GM13976 (cell line): Measurements from ENCODE around the gene TM7SF2.
A peak's percentile ranks its signal among the peaks of the same experiment; 100 is the strongest.

ENCODE experiments used
- DNase-seq: peaks from one replicate; pipeline ENCODE4 v3.0.0; 2012; ENCODE audit warnings: low spot score
- in situ Hi-C: fragments of 300-500 bp; cut with MboI; formaldehyde crosslinking; loops from one replicate; pipeline ENCODE4 v1.12.0; 2022; ENCODE audit warnings: low sequenced_read_pairs, mixed read lengths, inconsistent platforms; ENCODE audit not compliant: unreplicated experiment
- TF ChIP-seq, protein P1 (sequence below): IDR thresholded peaks from 2 replicates; pipeline ENCODE4 v1.5.1; 2012; ENCODE audit warnings: borderline replicate concordance, mild to moderate bottlenecking; ENCODE audit not compliant: insufficient read depth; ENCODE audit errors: extremely low read depth, missing control alignments, control extremely low read depth

The TM7SF2 gene

DNA sequence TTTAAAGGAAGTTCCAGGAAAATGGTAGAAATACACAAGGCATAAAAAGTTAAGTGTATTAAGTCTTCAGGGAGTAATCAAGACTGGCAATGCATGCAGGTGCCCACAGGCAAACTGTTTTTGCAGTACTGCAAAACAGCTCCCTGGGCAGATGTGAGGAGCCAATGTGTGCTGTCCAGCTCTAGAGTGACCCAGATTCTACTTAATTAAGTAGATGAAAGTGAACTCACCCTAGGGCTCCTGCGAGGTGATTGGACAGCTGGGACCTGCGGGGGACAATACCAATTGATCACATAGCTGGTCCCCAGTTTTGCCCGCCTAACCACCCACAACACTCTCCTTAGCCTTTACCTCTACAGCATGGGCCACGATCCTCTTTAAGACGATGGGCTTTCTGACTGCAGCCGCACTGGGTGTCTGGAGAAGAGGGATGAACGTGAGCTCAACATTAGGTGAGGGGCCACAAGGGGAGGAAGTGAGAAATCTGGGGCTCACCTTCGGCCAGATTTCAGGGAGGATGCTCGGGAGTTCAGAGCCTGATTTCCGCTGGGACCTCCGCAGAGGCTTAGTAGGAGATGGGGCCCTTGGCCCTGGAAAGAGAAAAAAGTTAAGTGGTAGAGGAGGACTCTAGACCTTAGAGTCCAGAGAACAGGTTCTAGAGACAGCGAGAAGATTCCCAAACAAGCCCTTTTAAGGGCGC is 28.4 kb upstream of the TM7SF2 start:
- peak; percentile 8 for DNase-seq
- in situ Hi-C loops, result no loop called here
- TF ChIP-seq, protein P1, sequence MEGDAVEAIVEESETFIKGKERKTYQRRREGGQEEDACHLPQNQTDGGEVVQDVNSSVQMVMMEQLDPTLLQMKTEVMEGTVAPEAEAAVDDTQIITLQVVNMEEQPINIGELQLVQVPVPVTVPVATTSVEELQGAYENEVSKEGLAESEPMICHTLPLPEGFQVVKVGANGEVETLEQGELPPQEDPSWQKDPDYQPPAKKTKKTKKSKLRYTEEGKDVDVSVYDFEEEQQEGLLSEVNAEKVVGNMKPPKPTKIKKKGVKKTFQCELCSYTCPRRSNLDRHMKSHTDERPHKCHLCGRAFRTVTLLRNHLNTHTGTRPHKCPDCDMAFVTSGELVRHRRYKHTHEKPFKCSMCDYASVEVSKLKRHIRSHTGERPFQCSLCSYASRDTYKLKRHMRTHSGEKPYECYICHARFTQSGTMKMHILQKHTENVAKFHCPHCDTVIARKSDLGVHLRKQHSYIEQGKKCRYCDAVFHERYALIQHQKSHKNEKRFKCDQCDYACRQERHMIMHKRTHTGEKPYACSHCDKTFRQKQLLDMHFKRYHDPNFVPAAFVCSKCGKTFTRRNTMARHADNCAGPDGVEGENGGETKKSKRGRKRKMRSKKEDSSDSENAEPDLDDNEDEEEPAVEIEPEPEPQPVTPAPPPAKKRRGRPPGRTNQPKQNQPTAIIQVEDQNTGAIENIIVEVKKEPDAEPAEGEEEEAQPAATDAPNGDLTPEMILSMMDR, result no peak

DNA sequence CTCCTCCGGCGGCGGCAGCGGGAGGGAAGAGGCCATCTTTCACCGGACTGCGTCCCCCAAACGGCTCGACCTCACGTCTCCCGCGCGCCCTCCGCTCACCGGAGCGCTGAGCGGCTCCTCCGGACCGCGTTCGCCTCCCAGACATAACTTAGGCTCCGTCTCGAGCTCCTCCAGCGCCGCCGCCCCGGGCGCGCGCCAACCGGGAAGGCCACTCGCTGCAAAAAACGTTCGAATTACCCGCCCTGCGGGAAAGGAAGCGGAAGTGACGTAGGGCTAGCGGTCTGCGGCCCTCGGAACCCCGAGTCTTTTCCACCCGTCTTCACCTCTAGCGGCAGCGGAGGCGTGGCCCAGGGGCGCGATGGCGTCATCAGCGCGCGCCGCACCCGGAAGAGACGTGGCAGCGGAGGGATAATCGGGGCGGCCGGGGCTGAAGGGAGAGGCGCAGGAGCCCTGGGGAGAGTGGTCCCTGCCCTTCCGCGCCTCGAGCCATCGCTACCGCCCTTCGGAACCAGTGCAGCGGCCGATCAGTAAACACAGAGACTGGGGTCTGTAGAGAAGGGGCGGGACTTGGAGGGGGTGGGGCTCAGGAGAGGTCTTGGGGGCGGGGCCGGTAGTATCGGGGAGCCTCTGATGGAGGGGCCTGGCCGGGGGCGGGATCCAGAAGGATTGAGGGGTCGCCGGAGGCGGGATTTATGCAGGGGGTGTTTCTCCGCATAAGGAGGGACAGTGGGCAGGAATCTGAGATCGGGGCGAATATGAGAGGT is 27.7 kb upstream of the TM7SF2 start, which contains the start of the genes CDCA5 and ZFPL1:
Gene CDCA5, minus strand, starts transcription at position 207 of the 764 bp plus-strand sequence. Its CDS starts 62 bp downstream, at position 145.
Gene ZFPL1, plus strand, starts transcription at position 389 of the 764 bp plus-strand sequence. CDS start 477 bp downstream, outside the sequence.
- in situ Hi-C loops, result no loop called here
- peak; percentile 99 for DNase-seq
- TF ChIP-seq, protein P1, result no peak

DNA sequence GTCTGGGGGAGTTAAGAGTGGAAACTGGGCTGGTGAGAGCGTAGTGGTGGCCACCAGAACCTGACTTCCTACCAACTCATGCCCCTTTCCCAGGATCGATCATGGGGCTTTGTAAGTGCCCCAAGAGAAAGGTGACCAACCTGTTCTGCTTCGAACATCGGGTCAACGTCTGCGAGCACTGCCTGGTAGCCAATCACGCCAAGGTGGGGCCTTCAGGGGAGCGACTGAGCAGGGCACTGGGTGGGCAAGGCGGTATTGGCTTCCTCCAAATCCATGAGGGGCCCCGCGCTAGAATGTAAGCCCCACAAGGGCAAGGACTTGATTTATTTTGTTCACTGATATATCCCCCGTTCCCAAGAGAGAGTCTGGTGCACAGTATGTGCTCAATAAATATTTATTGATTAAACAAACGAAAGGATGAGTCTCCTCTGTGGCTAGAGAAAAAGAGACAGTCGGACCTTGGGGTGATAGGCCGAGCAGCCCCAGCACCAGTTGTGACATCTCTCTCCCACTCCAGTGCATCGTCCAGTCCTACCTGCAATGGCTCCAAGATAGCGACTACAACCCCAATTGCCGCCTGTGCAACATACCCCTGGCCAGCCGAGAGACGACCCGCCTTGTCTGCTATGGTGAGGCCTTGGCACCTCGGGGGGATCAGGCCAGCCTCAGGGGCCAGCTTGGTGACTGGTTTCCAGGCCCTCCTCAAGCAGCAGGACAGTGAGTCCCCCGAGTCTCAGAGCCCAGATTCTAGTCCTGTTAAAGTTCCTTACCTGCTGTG is 26.9 kb upstream of the TM7SF2 start:
- TF ChIP-seq, protein P1, result no peak
- DNase-seq, result no peak
- in situ Hi-C loops, result no loop called here

DNA sequence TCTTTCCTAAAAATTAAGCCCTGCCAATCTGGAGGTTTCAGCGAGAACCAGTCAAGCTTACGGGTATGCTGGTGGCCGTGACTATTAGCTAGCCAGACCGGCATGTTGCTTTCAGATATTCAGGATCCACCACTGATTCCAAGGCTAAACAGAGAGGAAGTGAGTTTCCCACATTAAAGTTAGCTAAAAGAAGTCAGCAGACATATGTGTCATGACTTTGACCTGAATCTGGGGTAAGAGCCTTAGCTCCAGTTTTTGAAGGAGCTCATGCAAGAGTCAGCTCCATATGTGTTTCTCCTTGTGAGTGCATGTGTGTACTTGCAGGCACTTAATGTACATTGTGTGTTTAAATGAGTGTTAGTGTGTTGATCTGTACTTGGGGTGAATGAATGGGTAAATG is 26.2 kb upstream of the TM7SF2 start:
- DNase-seq, result no peak
- in situ Hi-C loops, result no loop called here
- TF ChIP-seq, protein P1, result no peak

DNA sequence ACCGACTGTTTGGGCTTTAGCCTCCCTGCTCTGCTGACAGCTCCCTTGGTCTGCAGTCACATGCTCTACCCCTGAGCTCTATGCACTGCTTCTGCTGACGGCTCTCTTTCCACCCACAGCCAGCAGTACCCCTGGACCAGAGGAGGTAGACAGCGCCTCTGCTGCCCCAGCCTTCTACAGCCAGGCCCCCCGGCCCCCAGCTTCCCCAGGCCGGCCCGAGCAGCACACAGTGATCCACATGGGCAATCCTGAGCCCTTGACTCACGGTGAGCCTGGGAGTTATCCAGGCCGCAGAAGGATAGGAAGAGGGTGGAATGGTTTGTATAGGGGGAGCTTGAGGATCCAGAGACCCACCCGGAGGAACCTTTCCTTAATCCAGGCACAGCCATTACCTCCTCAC is 24.9 kb upstream of the TM7SF2 start:
- in situ Hi-C loops, result no loop called here
- TF ChIP-seq, protein P1, result no peak
- no peak for DNase-seq

DNA sequence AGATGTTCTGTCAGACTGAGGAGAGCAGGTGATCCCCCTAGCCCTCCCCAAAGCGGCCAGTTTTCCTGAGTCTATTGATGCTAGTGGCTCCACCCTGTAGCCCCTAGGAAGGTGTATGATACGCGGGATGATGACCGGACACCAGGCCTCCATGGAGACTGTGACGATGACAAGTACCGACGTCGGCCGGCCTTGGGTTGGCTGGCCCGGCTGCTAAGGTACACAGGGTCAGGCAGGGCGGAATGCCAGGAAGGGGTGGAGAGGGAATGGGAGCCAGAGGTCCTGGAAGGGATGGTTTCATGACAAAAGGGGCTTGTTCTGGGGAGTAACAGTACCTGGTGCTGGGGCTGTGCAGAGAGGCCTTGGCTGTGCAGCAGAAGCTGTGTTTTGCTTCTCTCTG is 24.5 kb upstream of the TM7SF2 start:
- in situ Hi-C loops, result no loop called here
- TF ChIP-seq, protein P1, result no peak

More for the DNA sequence above, 24.5 kb upstream of the TM7SF2 start:
- peak; percentile 11 for DNase-seq
